ENCODE measurements around the gene ZBTB46.

The ZBTB46 gene

GRCh38 chr20:63828124-63828523, 2.9 kb downstream of the ZBTB46 start:
- Histone ChIP-seq H3K9me3 (ENCODE audit: insufficient read depth, low read depth, low read length) (no peaks in the 10 kb centered on the region), H3K9ac (ENCODE audit: low read depth, low read length) (no peak overlapping the region), H3K4me3 (ENCODE audit: low read length) (no peak overlapping the region), H3K36me3 (ENCODE audit: insufficient read depth, low read length) (no peaks in the 10 kb centered on the region), H3K4me1 (ENCODE audit: insufficient read depth, low read length) (peaks cover 9% of the 10 kb centered on the region; the same call in 1 of the 2 replicates), H3K27ac (ENCODE audit: low read depth, low read length) (no peak overlapping the region), H3K27me3 (ENCODE audit: insufficient read depth, low read length) (peaks cover 37% of the 10 kb centered on the region)
- 88% methylated on average over 8 of the region's 8 CpGs for WGBS

GRCh38 chr20:63826753-63827152, 4.3 kb downstream of the ZBTB46 start:
- Histone ChIP-seq H3K36me3 (ENCODE audit: insufficient read depth, low read length) (no peaks in the 10 kb centered on the region), H3K27me3 (ENCODE audit: insufficient read depth, low read length) (peaks cover 24% of the 10 kb centered on the region), H3K27ac (ENCODE audit: low read depth, low read length) (no peak overlapping the region), H3K4me1 (ENCODE audit: insufficient read depth, low read length) (peaks cover 9% of the 10 kb centered on the region; the same call in 1 of the 2 replicates), H3K4me3 (ENCODE audit: low read length) (no peak overlapping the region), H3K9ac (ENCODE audit: low read depth, low read length) (no peak overlapping the region), H3K9me3 (ENCODE audit: insufficient read depth, low read depth, low read length) (no peaks in the 10 kb centered on the region)
- WGBS = 94% methylated on average over 13 of the region's 13 CpGs

GRCh38 chr20:63825331-63826118, 5.5 kb downstream of the ZBTB46 start:
- WGBS = 92% methylated on average over 25 of the region's 25 CpGs
- H3K4me1 ChIP-seq (ENCODE audit: insufficient read depth, low read length) = peaks cover 9% of the 10 kb centered on the region; the same call in 1 of the 2 replicates
- peaks cover 19% of the 10 kb centered on the region for H3K27me3 ChIP-seq (ENCODE audit: insufficient read depth, low read length)
- H3K36me3 ChIP-seq (ENCODE audit: insufficient read depth, low read length) = no peaks in the 10 kb centered on the region
- no peak overlapping the region for H3K27ac ChIP-seq (ENCODE audit: low read depth, low read length)
- H3K9me3 ChIP-seq (ENCODE audit: insufficient read depth, low read depth, low read length) = no peaks in the 10 kb centered on the region
- H3K4me3 ChIP-seq (ENCODE audit: low read length) = no peak overlapping the region
- no peak overlapping the region for H3K9ac ChIP-seq (ENCODE audit: low read depth, low read length)

- Histone ChIP-seq H3K4me3 (ENCODE audit: low read length) (no peak overlapping the region), H3K4me1 (ENCODE audit: insufficient read depth, low read length) (no peaks in the 10 kb centered on the region), H3K36me3 (ENCODE audit: insufficient read depth, low read length) (no peaks in the 10 kb centered on the region), H3K27ac (ENCODE audit: low read depth, low read length) (no peak overlapping the region), H3K9me3 (ENCODE audit: insufficient read depth, low read depth, low read length) (no peaks in the 10 kb centered on the region), H3K27me3 (ENCODE audit: insufficient read depth, low read length) (peaks cover 5% of the 10 kb centered on the region; the same call in 1 of the 2 replicates), H3K9ac (ENCODE audit: low read depth, low read length) (no peak overlapping the region)
- 70% methylated on average over 12 of the region's 12 CpGs for WGBS
Measured at GRCh38 chr20:63823691-63824311, 7.3 kb downstream of the ZBTB46 start.

- H3K27me3 ChIP-seq (ENCODE audit: insufficient read depth, low read length) = no peaks in the 10 kb centered on the region
- H3K27ac ChIP-seq (ENCODE audit: low read depth, low read length) = no peak overlapping the region
- no peaks in the 10 kb centered on the region for H3K9me3 ChIP-seq (ENCODE audit: insufficient read depth, low read depth, low read length)
- no peak overlapping the region for H3K4me3 ChIP-seq (ENCODE audit: low read length)
- no peaks in the 10 kb centered on the region for H3K36me3 ChIP-seq (ENCODE audit: insufficient read depth, low read length)
- 92% methylated on average over 15 of the region's 15 CpGs for WGBS
- no peak overlapping the region for H3K9ac ChIP-seq (ENCODE audit: low read depth, low read length)
- no peaks in the 10 kb centered on the region for H3K4me1 ChIP-seq (ENCODE audit: insufficient read depth, low read length)
Measured at GRCh38 chr20:63822276-63822696, 8.8 kb downstream of the ZBTB46 start.

- Histone ChIP-seq H3K4me3 (ENCODE audit: low read length) (no peak overlapping the region), H3K9me3 (ENCODE audit: insufficient read depth, low read depth, low read length) (no peaks in the 10 kb centered on the region)
Measured at GRCh38 chr20:63821811-63822210, 9.3 kb downstream of the ZBTB46 start.

GRCh38 chr20:63819224-63819921, 11.7 kb downstream of the ZBTB46 start:
- no peak overlapping the region for H3K9ac ChIP-seq (ENCODE audit: low read depth, low read length)
- H3K36me3 ChIP-seq (ENCODE audit: insufficient read depth, low read length) = no peaks in the 10 kb centered on the region
- no peaks in the 10 kb centered on the region for H3K4me1 ChIP-seq (ENCODE audit: insufficient read depth, low read length)
- WGBS = 78% methylated on average over 24 of the region's 24 CpGs
- no peak overlapping the region for H3K27ac ChIP-seq (ENCODE audit: low read depth, low read length)
- no peaks in the 10 kb centered on the region for H3K9me3 ChIP-seq (ENCODE audit: insufficient read depth, low read depth, low read length)
- H3K27me3 ChIP-seq (ENCODE audit: insufficient read depth, low read length) = no peaks in the 10 kb centered on the region
- no peak overlapping the region for H3K4me3 ChIP-seq (ENCODE audit: low read length)

More at GRCh38 chr20:63821811-63822210, 9.3 kb downstream of the ZBTB46 start:
- H3K9ac ChIP-seq (ENCODE audit: low read depth, low read length) = no peak overlapping the region
- 94% methylated on average over 8 of the region's 8 CpGs for WGBS
- H3K4me1 ChIP-seq (ENCODE audit: insufficient read depth, low read length) = no peaks in the 10 kb centered on the region
- no peaks in the 10 kb centered on the region for H3K27me3 ChIP-seq (ENCODE audit: insufficient read depth, low read length)
- no peak overlapping the region for H3K27ac ChIP-seq (ENCODE audit: low read depth, low read length)
- no peaks in the 10 kb centered on the region for H3K36me3 ChIP-seq (ENCODE audit: insufficient read depth, low read length)

- no peaks in the 10 kb centered on the region for H3K27me3 ChIP-seq (ENCODE audit: insufficient read depth, low read length)
- H3K9me3 ChIP-seq (ENCODE audit: insufficient read depth, low read depth, low read length) = no peaks in the 10 kb centered on the region
- H3K4me1 ChIP-seq (ENCODE audit: insufficient read depth, low read length) = no peaks in the 10 kb centered on the region
- no peak overlapping the region for H3K9ac ChIP-seq (ENCODE audit: low read depth, low read length)
- H3K27ac ChIP-seq (ENCODE audit: low read depth, low read length) = no peak overlapping the region; the same call in 1 of the 2 replicates
- no peak overlapping the region for H3K4me3 ChIP-seq (ENCODE audit: low read length)
- no peaks in the 10 kb centered on the region for H3K36me3 ChIP-seq (ENCODE audit: insufficient read depth, low read length)
- WGBS = 98% methylated on average over 14 of the region's 14 CpGs
Measured at GRCh38 chr20:63815615-63816253, 15.3 kb downstream of the ZBTB46 start.

GRCh38 chr20:63814891-63815614, 16.0 kb downstream of the ZBTB46 start:
- Histone ChIP-seq H3K9me3 (ENCODE audit: insufficient read depth, low read depth, low read length) (no peaks in the 10 kb centered on the region), H3K36me3 (ENCODE audit: insufficient read depth, low read length) (no peaks in the 10 kb centered on the region), H3K27ac (ENCODE audit: low read depth, low read length) (no peak overlapping the region), H3K4me3 (ENCODE audit: low read length) (no peak overlapping the region), H3K4me1 (ENCODE audit: insufficient read depth, low read length) (no peaks in the 10 kb centered on the region), H3K27me3 (ENCODE audit: insufficient read depth, low read length) (no peaks in the 10 kb centered on the region), H3K9ac (ENCODE audit: low read depth, low read length) (no peak overlapping the region)
- WGBS = 84% methylated on average over 8 of the region's 8 CpGs

GRCh38 chr20:63811491-63811875, 19.6 kb downstream of the ZBTB46 start:
- no peaks in the 10 kb centered on the region for H3K4me1 ChIP-seq (ENCODE audit: insufficient read depth, low read length)
- no peaks in the 10 kb centered on the region for H3K36me3 ChIP-seq (ENCODE audit: insufficient read depth, low read length)
- H3K4me3 ChIP-seq (ENCODE audit: low read length) = no peak overlapping the region
- H3K27ac ChIP-seq (ENCODE audit: low read depth, low read length) = no peak overlapping the region
- WGBS = 89% methylated on average over 8 of the region's 8 CpGs
- no peaks in the 10 kb centered on the region for H3K9me3 ChIP-seq (ENCODE audit: insufficient read depth, low read depth, low read length)
- no peak overlapping the region for H3K9ac ChIP-seq (ENCODE audit: low read depth, low read length)
- H3K27me3 ChIP-seq (ENCODE audit: insufficient read depth, low read length) = no peaks in the 10 kb centered on the region
